ENCODE measurements around the gene TOMM34.

The TOMM34 gene

GRCh38 chr20:44924541-44924940 lies 35.7 kb downstream of the TOMM34 start:
- no peak for DNase-seq

GRCh38 chr20:44921447-44921846 lies 38.8 kb downstream of the TOMM34 start:
- no peak for DNase-seq

DNA sequence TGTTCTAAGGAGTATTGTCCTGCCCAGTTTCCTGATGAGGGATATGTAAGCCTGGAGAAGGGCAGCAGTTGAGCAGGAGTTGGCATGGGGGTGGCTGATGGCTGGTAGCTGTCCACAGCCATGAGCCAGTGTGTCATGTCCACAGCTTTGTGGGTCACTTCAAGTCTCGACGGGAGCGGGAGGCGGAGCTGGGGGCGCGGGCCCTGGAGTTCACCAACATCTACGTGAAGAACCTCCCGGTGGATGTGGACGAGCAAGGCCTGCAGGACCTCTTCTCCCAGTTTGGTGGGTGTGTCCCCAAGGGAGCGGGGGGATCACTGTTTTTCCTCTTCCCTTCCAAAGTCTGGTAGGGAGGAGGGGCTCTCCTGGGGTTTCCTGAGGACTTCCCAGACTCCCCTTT lies 41.4 kb downstream of the TOMM34 start:
- DNase-seq = no peak

GRCh38 chr20:44918342-44918741 lies 41.9 kb downstream of the TOMM34 start:
- no peak for DNase-seq

DNA sequence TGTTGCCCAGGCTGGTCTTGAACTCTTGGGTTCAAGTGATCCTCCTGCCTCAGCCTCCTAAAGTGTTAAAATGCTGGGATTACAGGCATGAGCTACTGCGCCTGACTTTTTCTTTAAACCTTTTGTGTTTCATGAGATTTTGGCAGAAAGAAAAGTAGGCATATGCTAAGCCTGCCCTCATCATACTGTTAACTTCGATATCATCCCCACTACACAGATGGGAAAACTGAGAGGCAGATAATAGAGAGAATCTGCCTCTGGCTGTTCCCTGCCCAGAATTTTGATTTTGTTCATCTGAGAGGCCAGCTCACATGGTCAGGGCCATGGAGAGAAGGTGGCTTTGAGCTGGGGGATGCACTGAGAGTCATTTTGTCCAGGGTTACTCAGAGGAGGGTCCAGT lies 42.8 kb downstream of the TOMM34 start:
- DNase-seq = no peak

DNA sequence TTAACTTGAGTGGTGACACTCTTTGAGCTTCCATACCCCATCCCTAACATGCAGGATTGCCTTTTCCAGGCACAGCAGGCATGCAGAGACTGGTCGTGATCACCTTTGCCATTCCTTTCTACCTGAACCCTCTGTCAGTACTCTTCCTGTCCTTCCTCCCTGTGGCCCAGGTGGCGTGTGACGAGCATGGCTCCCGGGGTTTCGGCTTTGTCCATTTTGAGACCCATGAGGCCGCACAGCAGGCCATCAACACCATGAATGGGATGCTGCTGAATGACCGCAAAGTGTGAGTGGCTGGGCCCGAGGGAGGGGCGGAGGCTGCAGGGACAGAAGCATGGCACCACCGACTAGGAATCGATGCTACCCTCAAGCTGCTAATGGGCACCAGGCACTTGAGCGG lies 43.6 kb downstream of the TOMM34 start:
- DNase-seq = no peak

DNA sequence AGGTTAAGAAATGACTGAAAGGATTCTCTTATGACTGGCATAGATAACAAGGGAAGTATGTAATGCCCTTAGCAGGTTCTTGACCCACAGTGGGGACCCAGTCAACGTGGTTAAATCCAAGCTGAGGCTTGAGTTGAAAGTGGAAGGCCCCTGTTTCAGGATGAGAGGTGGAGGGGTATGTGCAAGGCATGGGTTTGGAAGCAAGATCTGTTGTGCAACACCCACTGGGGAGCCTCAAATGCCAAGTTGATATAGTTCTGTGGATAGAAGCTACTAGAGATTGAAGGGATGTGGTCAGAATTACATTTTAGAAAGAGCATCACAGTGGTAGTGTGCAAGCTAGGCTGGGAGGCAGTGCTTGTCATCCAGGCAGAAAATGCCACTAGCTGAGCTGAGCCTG lies 45.3 kb downstream of the TOMM34 start:
- no peak for DNase-seq

DNA sequence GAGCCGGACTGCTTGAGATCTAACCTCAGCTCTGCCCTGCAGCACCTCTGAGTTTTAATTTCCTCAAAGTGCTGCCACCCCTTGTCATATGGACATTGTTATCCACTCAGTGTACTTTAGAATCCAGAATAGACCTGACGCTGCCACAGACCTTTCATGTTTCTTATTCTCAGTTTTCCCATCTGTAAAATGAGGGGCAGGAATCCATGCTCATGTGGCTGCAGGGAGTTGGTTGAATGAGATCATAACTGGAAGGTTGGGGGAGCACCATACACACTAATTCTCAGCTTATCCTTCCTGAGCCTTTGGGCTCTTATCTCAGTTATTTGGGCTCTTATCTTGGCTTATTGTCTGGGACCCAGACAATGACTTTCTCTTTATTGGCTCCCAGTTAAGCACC lies 48.0 kb downstream of the TOMM34 start:
- no peak for DNase-seq

DNA sequence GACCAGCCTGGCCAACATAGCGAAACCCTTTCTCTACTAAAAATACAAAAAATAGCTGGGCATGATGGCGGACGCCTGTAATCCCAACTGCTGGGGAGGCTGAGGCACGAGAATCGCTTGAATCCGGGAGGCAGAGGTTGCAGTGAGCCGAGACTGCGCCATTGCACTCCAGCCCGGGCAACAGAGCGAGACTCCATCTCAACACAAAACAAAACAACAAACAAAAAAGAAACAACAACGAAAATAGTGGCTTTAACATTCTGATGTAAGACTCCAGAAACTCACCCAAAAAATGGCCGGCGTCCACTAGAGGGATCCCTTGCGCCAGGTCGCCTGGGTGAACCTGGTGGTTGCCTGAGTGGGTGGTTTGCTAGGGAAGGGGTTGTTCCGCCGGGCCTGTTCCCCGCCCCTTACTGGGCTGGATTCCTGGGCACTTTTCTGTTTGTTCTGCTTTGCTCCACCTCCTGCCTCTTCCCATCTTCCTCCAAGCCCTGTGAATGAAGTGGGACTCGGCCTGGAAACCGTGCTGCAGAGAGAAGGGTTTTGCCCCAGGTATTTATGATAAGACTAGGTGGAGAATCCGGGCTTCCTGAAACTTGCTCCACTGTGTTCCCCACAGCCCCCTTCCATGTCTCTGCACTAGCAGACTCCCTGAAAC lies 48.8 kb downstream of the TOMM34 start:
- no peak for DNase-seq

DNA sequence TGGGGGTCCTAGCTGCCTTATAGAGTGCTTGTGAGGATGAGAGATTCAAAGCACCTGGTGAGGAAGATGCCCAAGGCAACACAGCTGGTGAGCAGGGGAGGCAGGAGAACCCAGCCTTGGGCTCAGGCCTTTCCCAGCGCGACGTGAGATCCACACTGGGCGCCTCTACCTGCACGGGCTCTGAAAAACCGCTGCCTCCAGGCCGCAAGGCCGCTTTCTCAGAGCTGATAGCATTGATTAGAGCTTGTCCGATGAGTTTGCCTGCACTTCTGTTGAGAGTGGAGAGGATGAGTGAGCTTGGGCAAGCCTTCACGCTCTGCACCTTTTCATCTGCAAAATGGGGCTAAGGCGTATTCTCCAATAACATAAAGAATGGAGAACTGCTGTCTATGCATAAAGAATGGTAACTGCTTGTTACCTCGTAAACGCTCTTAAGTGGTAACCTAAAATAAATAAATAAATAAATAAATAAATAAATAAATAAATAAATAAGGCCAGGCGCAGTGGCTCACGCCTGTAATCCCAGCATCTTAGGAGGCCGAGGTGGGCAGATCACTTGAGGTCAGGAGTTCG lies 49.4 kb downstream of the TOMM34 start:
- DNase-seq = no peak

- DNase-seq = peak; percentile 32
Observed at GRCh38 chr20:44909872-44910689, 50.1 kb downstream of the TOMM34 start, which contains the start of gene PABPC1L. Gene PABPC1L (plus strand): TSS chr20:44910060. CDS start chr20:44910144, 84 bp downstream.

- no peak for DNase-seq
Observed at GRCh38 chr20:44908987-44909871, 51.0 kb downstream of the TOMM34 start.

GRCh38 chr20:44904377-44904776 lies 55.8 kb downstream of the TOMM34 start:
- no peak for DNase-seq

DNA sequence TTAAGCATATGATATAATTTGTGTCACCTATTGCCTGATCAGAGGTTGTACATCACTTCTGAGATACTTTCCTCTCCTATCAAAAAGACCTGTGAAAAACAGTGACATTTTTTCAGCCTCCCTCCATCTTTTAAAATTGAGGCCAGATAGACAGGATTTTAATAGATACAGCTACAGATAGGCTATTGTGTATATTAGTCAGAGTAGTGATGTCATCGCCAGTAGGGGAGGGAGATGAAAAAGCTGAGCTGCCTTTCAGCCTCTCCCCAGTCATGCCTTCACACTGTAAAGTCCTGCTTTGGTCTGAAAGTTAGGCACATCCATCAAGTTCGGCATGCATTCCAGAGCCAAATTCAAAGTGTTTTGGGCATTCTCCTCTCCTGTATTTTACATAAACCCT lies 58.2 kb downstream of the TOMM34 start:
- DNase-seq = no peak

DNA sequence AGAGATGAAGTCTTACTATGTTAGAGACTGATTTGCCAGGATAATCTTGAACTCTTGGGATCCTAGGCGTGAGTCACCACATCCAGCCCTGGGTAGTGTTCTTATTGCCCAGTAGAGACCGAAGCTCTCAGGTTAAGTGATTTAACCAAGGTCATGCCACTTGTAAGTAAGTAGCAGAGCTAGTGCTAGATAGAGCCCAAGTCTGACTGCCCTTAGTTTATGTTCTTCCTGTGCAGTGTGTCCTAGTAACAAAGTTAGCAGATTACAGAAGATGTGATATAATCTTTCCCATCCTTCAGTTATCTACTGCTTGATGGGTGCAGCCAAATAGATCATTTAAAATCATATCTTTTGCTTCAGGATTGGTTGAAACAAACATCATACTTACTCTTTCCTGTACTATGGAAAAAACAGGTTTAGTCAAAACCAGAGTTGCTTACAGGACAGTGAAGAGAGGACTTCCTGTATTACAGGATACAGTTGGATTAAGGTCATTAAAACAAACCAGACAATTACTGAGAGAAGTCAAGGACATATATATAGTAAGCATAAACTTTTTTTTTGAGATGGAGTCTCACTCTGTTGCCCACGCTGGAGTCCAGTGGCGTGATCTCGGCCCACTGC lies 59.9 kb downstream of the TOMM34 start:
- no peak for DNase-seq

GRCh38 chr20:44897133-44897532 lies 63.1 kb downstream of the TOMM34 start:
- no peak for DNase-seq

- no peak for DNase-seq
Observed at GRCh38 chr20:44896583-44896982, 63.6 kb downstream of the TOMM34 start.

DNA sequence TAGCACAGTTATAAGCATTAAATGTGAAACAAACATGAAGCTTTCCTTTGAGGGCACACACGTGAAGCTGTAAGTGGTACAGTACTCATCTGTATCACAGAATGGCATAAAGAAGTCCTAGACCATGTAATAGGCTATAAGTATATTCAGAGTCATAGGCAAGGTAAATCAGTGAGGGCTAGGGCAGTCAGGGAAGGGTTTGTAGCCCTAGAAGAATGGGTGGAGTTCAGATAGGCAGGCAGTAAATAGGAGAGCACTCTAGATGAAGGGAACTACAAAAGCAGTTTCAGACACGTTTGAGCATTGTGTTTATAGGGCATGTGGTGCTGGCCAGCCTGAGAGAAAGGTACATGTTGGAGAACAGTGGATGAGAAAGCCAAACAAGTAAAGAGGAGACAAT lies 65.2 kb downstream of the TOMM34 start:
- no peak for DNase-seq

Measured in GOT3 (cell line).